ENCODE results near the gene SWSAP1.
A peak's percentile ranks its signal among the peaks of the same experiment; 100 is the strongest.
"Not testable (repeated sequence)": the region's sequence is repeated elsewhere in the genome, so short reads cannot be mapped to it uniquely, and the experiment has no call there.

The SWSAP1 gene

DNA sequence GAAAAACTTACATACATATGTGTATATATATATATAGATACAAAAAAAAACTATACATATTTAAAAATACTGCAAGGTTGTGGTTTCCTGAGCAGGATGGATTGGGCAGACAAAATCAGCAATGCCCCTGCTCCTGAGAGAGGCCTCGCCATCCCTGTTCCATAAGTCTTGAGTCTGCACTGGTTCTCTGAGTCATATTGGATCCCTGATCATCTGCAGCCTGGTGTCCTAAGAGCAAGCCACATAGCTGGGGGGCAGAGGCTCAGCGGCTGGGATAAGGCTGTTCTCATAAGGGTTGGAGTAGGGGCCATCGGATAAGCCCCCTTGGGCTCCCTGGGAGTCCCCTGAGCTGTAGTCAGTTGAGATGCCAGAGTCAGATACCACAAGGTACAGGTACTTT, 3.3 kb downstream of the SWSAP1 start:
- no peak for DNase-seq (ENCODE audit: insufficient read length, low spot score)
- FAIRE-seq, result no peak

DNA sequence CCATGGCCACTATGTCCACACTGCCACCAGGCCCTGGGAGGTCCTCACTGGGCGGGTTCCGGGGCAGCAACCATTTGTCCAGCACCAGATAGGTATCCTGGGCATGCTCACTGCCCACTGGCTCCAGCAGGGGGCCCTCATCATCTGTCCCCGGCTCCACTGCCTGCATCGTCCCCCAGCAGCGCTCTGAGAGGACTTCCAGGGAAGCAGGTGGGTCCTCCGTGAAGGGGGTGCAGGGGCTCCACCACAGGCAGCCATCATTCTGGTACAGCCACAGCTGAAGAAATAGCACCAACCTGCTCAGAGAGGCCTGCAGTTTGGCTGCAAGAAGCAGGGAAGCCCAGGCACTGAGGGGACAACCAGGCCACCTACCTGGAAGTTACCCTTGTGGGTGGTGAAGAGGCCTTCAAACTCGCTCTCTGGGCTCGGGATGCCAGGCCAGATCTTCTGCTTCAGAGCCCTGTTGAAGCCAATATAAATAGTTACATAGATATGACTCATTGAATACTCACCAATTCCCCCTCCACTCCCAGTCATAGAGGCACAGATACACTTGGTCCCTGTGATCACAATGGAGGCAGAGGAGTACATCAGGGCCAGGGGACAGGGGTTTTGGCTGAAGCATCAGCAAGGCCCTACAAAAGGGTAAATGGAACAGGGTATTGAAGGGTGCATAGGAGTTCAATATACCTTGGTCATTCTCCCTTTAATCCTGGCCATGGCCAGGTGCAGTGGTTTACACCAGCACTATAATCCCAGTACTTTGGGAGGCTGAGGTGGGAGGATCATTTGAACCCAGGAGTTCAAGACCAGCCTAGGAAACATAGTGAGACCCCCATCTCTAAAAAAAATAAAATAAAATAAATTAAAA, 4.1 kb downstream of the SWSAP1 start:
- DNase-seq (ENCODE audit: insufficient read length, low spot score) (no peak), FAIRE-seq (no peak)

DNA sequence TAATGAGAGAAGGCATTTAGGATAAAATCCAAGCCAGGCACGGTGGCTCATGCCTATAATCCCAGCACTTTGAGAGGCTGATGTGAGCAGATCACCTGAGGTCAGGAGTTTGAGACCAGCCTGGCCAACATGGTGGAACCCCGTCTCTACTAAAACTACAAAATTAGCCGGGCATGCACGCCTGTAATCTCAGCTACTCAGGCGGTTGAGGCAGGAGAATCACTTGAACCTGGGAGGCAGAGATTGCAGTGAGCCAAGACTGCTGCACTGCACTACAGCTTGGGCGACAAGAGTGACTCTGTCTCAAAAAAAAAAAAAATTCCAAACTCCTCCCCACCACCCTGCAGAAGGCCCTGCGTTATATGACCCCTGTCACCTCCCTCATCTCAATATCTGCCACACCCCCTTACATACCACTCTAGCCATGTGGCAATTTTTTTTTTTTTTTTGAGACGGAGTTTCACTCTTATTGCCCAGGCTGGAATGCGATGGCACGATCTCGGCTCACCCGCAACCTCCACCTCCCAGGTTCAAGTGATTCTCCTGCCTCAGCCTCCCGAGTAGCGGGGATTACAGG, 4.9 kb downstream of the SWSAP1 start:
- not testable (repeated sequence) for FAIRE-seq; DNase-seq (ENCODE audit: insufficient read length, low spot score)

DNA sequence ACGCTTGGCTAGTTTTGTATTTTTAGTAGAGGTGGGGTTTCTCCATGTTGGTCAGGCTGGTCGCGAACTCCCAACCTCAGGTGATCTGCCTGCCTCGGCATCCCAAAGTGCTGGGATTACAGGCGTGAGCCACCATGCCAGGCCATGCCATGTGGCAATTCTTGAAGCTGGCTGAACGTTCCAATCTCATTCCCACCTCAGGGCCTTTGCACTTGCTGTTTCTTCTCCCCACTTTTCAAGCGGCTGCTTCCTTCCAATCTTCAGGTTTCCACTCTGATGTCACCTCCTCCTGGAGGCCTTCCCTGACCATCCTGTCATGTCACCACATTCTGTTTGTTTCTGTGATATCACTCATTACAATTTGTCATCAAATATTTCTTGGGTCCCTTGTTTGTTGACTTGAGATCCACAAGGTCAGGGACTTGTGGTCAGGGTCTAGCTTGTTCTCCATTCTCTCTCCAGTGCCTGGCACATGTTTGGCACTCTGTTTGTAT, 5.4 kb downstream of the SWSAP1 start:
- no peak for FAIRE-seq
- DNase-seq (ENCODE audit: insufficient read length, low spot score), result no peak

DNA sequence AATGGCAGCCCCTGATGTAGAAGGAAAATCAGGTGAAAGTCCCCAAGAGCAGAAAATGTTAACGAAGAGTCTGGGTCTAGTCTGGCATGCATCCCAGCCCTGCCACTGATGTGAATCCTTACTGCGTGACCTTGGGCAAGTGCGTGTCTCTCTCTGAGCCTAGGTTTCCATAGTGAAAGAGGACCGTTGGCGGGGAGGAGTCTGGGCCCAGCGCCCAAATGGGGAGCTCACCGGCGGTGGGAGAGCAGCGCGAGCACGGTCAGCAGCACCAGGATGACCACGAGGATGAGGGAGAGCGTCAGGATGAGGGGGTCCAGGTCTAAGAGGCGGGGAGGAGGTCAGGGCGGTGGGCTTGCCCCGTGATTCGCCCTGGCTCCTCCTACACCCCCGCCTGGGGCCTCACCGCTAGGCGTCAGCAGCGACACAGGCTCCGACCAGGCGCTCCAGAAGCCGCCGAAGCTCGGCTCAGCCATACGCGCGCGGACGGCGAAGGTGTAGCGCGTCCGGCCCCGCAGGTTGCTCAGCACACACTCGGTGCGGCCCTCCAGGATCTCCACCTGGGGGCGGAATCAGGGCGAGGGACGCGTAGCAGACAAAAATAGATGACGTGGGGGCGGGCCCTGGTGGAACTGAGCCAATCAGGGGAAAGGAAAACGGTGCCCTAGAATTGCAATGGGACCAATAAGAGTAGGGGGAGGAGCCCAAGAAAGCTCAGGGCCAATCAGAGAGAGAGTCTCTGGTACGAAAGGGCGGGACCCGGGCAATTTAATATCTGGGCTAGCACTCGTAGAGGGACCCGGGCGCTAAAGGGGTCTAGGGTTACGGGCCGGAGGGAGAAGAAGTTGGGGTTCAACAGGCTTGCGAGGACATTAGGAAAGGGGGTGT, 6.4 kb downstream of the SWSAP1 start:
- FAIRE-seq (no peak), DNase-seq (ENCODE audit: insufficient read length, low spot score) (peak; percentile 99)

DNA sequence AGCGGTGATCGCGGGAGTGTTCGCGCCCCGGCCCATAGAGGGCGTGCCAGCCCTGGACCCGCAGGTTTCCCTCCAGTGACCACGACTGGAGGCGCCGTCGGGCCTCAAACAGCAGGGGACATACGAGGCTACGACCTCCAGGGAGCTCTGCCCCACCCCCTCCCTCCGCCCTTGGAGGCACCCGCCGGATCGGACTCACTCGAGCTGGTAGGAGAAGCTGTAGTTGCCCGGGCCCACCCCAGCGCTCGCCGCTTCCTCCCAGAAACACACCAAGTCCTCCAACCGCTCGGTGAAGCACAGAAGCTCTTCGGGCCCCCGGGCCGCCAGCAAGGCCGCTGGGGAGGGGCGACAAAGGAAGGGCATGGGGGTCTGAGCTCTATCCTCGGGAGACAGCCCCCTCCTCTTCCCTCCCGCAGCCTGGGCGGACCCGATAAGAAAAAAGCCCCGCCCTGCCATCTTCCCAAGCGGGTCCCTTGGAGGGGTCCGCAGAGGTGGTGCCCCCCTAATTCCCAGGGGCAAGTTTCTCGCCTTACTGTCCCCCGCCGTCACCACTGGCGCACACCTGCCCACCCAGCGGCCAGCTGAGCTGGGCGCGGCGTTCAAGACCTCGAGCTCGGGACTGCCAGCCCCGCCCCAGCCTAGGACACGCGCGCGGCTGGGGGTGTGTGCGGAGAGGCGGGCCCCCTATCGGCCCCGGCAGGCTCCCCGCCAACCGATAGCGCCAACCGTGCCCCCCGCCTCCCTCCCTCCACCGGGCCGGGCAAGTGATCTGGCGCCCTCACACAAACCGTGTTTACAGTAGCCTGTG, 8.6 kb downstream of the SWSAP1 start:
- FAIRE-seq (no peak), DNase-seq (ENCODE audit: insufficient read length, low spot score) (peak; percentile 53)

DNA sequence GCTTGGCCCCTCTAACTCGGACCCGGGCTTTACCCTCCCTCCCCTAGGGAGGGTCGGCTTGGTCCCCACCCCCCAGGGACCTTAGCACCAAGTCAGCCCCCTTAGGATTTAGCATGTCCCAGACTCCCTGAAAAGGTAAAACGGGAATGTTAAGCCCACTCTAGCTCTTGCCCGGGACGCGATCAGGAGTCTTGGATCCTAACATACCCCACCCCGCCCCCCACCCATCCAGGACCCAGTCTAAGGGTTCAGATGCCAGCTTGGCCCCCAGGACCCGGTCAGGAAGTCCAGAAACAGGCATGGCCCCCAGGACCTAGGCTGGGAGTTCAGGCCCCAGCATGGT, 9.2 kb downstream of the SWSAP1 start:
- DNase-seq (ENCODE audit: insufficient read length, low spot score), result no peak
- no peak for FAIRE-seq

DNA sequence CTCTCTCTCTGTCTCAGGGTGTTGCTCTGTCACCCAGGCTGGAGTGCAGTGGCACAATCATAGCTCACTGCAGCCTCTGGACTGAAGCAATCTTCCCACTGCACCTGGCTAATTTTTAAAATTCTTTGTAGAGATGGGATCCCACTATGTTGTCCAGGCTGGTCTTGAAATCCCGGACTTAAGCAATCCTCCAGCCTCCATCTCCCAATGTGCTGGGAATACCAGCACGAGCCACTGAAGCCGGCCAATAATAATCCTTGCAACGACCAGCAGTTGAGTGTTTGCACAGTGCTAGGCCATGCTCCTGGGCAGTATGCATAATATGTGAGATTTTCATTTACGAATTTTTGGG, 10.3 kb downstream of the SWSAP1 start:
- DNase-seq (ENCODE audit: insufficient read length, low spot score) (no peak), FAIRE-seq (no peak)

DNA sequence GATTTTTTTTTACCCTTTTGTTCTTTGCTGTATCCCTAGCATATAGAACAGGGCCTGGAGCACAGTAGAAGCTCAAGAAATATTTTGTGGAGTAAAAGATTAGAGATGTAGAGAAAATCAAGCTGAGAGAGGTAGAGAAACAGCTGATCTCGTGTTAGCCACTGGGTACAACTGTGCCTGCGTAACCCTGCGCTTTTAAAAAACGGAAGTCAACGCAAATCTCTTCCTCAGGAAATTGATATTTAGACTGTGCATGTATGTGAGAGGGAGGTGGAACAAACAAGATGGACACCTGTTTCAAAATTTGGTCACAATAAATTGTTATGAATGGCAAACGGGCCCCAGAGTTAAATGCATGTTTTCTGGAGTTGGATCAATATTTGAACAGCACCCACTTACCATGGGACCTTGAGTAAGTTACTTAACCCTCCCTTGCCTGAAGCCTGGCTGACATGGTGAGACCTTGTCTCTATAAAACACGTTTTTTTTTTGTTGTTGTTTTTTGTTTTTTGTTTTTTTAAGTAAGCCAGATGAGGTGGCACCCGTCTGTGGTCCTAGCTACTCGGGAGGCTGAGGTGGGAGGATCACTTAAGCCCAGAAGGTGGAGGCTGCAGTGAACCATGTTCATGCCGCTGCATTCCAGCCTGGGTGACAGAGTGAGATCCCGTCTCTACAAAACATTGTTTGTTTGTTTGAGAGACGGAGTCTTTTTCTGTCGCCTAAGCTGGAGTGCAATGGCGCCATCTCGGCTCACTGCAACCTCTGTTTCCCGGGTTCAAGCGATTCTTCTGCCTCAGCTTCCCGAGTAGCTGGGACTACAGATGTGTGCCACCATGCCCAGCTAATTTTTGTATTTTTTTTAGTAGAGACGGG, 12.9 kb downstream of the SWSAP1 start:
- FAIRE-seq, result no peak

DNA sequence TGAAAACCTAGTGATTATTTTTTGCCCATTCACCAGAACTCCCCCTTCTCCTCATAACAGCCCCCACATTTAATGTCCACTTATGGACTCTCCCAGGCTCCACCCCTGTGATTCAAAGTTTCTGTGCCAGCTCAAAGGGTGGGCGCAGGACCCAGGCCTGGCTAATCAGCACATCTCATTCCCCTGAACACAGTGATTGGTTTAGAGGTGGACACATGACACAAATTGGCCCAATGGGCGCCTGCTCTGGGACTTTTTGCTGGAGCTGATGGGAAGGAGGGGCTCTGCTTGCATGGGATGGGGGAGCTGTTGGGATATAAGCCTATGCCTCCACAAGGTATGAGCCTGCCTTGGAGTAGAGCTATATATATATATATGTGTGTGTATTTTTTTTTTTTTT, 15.9 kb downstream of the SWSAP1 start:
- DNase-seq (ENCODE audit: insufficient read length, low spot score) (no peak), FAIRE-seq (no peak)

More for the DNA sequence above, 12.9 kb downstream of the SWSAP1 start:
- DNase-seq (ENCODE audit: insufficient read length, low spot score), result no peak

DNA sequence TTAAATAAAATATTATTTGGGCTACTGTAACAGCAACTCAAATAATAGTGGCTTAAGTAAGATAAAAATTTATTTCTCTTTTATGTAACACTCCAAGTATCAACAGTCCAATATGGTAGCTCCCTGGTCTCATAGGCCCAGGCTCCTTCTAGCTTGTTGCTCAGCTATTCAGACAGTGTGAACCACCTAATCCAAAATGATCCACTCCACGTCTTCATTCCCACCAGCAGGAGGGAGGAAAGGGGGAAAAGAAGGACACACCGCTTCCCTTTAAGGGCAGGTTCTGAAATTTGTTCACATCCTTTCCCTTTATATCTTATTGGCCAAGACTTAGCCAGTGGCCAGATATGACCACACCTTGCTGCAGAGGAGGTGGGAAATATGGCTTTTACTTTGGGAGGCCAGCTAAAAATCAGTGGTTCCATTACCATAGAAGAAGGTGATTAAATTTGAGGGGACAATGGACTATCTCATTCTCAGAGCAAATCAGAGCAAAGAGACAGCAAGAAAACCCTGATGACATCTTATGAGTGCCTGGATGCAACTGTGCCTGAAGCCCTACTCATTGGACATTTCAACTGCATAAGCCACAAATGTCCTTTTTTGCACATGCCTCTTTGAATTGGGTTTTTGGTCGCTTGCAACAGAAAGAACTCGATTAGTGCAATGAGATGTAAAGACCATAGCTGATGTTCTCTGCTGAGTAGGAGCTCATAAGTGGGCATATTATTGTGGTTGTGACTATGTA, 16.6 kb downstream of the SWSAP1 start:
- FAIRE-seq (no peak), DNase-seq (ENCODE audit: insufficient read length, low spot score) (no peak)

DNA sequence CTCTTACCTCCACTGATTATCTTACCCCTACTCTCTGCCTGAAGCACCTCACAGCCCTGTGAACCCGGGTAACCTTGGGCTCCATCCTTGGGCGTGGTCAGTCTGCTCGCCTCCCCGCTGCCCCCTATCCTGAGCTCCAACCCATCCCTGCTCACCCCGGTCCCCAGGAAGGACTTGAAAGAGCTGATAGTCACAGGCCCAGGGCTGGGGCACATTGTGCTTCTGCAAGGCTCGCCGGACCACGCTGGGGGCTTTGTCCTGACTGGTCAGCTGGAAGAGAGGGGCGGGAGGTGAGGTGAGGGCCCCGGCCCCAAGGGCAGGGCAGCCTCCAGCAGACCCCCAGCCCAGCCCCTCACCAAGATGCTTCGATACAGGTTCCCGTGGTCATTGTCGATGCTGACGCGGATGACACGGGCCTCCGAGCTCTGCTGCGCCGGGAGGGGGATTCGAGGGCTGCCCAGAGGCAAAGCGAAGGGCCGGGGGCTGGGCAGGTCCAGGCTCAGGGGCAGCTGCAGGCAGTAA, 22.7 kb downstream of the SWSAP1 start:
- DNase-seq (ENCODE audit: insufficient read length, low spot score) (no peak), FAIRE-seq (no peak)

DNA sequence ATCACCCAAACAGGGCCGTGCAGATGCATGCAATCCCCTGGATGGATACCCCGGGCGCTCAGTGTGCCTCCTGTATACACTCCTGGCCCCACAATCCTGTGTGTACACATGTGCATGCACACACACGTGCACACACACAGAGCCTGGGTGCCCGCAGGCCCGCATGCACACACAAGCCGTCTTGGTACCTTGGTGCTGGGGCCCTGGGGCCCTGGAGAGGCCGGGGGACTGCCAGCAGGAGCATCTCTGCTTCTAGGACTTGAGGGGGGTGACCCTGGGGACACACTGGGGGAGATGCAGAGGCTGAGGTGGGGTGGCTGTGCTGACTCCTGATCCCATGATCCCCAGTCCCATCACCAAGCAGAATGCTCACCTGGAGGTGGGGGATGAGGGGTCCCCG, 25.2 kb downstream of the SWSAP1 start:
- no peak for FAIRE-seq
- no peak for DNase-seq (ENCODE audit: insufficient read length, low spot score)

DNA sequence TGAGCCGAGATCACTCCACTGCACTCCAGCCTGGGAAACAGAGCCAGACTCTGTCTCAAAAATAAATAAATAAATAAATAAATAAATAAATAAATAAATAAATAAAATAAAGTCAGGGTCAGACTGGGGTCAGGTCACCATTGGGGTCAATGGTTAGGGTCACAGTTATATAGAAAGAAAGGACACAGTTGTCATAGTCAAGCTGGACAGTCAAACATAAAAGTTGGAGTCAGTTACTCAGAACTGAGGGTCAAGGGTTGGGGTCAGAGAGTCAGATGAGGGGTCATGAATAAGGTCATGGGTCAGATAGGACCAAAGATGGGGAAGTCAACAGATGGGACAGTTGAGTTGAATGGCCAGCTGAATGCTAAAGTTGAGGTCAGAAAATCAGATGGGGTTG, 26.3 kb downstream of the SWSAP1 start:
- DNase-seq (ENCODE audit: insufficient read length, low spot score), result no peak
- no peak for FAIRE-seq

DNA sequence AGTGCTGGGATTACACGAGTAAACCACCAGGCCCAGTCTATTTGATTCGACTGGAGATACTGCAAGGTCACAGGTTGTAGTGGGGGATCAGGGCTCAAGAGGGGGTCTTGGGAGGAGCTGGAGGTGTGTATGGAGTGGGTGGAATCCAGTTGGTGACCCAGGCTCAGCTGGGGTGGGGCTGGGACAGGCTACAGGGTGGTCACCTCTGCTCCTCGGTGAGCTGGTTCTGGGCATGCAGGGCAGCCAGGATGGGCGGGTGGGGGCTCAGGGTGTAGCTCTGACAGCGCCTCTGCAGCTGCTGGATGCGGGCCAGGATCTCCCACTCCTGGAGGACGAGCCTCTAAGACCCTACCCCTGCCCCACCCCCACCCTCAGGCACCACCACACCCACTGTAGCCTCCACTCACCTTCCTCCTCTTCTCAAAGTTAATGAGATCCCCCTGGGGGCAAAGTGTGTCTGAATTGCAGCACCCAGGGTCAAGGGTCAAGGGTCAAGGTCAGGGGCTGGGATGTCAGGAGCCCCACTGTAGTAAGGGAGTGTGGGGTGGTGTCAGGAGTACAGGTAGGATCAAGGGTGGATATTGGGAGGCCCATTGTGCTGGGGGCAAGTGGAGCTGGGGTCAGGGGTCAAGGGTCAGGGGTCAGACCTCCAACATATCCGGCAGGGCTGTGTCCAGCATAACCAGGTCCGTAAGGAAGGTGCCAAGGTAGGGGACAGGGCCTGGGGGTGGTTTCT, 27.5 kb downstream of the SWSAP1 start:
- FAIRE-seq (no peak), DNase-seq (ENCODE audit: insufficient read length, low spot score) (no peak)

DNA sequence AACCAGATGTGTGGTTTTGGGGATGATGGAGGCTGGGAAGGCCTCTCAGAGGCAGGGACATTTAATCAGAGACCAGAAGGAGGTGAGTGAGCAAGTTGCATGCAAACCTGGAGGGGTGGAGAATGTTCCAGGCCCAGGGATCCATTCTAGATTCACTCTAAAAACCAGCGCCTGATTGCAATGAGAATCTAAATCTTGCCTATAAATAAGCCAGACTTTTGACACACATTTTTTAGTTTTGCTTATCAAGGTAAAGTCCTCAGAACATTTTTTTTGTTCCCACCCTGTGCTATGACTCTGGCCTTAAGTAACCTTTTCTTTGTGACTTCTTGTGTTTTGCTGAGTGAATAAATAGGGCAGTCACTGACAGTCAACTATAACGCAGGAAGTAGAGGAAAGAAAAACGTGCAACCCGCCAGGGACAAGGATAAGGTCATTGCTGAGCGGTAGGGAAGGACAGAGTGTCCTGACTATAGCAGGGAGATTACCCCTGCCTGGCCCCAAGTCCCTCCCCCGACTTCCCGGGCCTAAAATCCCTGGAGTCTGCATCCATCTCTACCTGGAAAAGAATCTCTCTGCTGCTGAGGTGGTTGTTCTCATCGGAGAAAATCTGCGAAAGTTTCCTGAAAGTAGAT, 30.2 kb downstream of the SWSAP1 start:
- FAIRE-seq, result no peak

DNA sequence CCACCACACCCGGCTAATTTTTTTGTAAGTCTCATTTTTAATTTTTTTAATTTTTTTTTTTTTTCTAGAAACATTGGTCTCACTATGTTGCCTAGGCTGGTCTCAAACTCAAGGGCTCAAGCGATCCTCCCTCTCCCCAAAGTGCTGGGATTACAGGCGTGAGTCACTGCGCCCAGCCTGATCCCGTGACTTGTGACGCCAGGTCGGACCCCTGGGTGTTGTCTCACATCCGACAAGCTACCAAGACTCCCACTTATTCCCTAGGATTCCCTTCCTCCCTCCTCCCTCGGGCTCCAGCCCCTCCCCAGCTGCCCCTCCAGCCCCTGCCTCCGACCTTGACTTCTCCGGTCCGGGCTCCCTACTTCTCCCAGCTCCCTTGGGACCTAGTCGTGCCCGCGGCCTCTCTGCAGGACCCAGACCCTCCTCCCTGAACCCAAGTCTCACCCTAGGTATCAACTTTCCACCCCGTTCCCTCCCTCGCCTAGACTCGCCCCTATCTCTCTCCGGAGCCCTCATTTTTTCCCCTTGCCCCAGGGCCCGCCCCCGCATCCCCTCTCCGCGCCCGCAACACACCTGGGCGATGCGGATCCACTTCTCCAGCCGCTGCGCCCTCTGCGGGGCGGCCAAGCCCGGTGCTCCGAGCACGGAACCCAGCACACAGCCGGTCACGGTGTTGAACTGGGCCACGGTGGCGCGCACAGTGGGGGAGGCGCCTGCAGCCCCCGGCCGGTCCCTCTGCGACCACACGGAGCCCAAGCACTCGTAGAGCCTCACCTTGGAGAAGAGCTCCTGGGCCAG, 31.6 kb downstream of the SWSAP1 start:
- FAIRE-seq (no peak), DNase-seq (ENCODE audit: insufficient read length, low spot score) (no peak)

More for the DNA sequence above, 30.2 kb downstream of the SWSAP1 start:
- no peak for DNase-seq (ENCODE audit: insufficient read length, low spot score)

All from HTR-8/SVneo (cell line).